Keratinocyte (primary cell): ENCODE results near the gene ZBTB4.

Experiments
- CTCF ChIP-seq, 3 experiments: IDR thresholded peaks in 1 of 3; conservative IDR thresholded peaks in 1 of 3; optimal IDR thresholded peaks in 1 of 3; 2 replicates in 2 of 3; 3 replicates in 1 of 3; pipeline versions ENCODE3 to v1.5.1; 2011; ENCODE audit warnings: low read length in 3 of 3, mild to moderate bottlenecking in 3 of 3, moderate library complexity in 2 of 3, control low read depth in 1 of 3, inconsistent platforms in 1 of 3; ENCODE audit not compliant: insufficient read depth in 2 of 3; ENCODE audit errors: extremely low read depth in 1 of 3
- EZH2 ChIP-seq: IDR thresholded peaks from one replicate; pipeline ENCODE4 v1.6.1; 2012; ENCODE audit warnings: inconsistent platforms, mild to moderate bottlenecking, low read length, moderate library complexity

- no peak for TF ChIP-seq CTCF (optimal IDR thresholded peaks at IDR 0.05 in 1 of 3, IDR thresholded peaks at IDR 0.05 in 1 of 3, conservative IDR thresholded peaks at IDR 0.05 in 1 of 3; ENCODE audit: extremely low read depth in 1 of 3, insufficient read depth in 2 of 3, low read length in 3 of 3)
- no peak for TF ChIP-seq EZH2
Measured at GRCh38 chr17:7465597-7466275, 13.7 kb downstream of the ZBTB4 start.
